ENCODE data around the gene TFAP2C.
"Not testable (repeated sequence)": the region's sequence is repeated elsewhere in the genome, so short reads cannot be mapped to it uniquely, and the experiment has no call there.

TFAP2C gene

GRCh38 chr20:56657879-56658278 is 28.8 kb downstream of the TFAP2C start:
- no peak for DNase-seq

GRCh38 chr20:56658341-56658947 is 29.3 kb downstream of the TFAP2C start:
- DNase-seq, result not testable (repeated sequence)

- DNase-seq, result no peak
Observed at GRCh38 chr20:56663660-56664059, 34.6 kb downstream of the TFAP2C start.

- no peak for DNase-seq
Observed at GRCh38 chr20:56664796-56665195, 35.7 kb downstream of the TFAP2C start.

DNA sequence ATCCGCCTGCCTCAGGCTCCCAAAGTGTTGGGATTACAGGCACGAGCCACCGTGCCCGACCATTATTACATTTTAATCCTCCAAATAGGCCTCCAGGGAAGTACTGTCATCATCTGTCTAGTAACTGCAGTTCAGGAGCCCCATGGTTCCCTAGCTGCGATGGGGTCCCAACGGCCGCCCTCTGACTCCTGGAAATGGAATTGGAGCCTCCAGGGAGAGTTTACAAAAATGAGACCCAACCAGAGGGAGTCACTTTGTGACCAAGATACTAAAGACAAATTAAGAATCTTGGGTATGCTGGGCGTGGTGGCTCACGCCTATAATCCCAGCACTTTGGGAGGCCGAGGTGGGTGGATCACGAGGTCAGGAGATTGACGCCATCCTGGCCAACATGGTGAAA is 36.7 kb downstream of the TFAP2C start:
- DNase-seq, result no peak

DNA sequence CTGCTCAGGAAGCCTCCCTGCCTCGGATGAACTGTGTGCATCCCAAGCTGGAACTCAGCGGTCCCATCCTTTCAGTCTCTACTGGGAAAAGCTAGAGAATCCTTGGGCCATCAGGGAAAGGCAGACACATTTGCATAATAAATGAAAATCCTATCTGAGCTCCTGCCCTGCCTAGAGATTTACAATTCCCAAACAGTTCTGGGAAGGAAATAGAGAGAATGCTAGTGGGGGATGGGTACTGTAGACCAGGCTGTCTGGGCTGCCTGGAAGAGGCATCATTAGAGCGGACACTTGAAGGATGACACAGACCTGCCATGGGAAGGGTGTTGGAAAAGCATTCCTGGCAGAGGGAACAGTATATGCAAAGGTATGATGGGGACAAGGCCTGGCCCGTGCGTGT is 44.3 kb downstream of the TFAP2C start:
- DNase-seq, result no peak

DNA sequence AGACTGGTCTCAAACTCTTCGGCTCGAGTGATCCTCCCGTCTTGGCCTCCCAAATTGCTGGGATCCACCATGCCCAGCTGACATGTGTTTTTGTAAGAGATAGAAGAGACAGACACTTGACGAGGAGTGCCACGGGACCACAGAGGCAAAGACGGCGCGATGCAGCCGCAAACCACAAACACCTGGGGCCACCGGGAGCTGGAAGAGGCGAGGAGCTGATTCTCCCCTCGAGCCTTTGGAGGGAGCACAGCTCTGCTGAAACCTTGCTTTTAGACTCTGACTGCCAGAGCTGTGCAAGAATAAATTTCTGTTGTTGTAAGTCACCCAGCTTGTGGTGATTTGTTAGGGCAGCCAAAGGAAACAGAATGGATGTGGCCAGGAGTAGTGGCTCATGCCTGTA is 46.9 kb downstream of the TFAP2C start:
- no peak for DNase-seq

DNA sequence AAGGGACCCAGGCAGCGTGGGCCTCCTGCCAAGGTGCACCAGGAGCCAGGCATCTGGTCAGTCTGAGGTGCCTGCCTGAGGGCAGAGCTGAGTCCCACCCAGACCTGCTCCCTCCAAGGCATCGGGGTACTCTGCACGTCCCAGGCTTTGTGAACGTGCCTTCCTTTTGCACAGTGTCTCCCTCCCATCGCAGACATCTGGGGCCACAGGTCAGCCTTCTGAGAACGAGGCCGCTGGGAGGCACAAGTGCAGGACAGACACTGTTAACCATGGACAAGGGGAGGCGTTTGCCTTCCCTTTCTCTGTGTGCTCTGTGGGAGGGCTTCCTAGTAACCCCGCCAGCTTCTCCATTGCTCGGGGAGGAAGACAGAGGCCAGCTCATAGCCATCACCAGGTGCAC is 47.6 kb downstream of the TFAP2C start:
- DNase-seq, result no peak

DNA sequence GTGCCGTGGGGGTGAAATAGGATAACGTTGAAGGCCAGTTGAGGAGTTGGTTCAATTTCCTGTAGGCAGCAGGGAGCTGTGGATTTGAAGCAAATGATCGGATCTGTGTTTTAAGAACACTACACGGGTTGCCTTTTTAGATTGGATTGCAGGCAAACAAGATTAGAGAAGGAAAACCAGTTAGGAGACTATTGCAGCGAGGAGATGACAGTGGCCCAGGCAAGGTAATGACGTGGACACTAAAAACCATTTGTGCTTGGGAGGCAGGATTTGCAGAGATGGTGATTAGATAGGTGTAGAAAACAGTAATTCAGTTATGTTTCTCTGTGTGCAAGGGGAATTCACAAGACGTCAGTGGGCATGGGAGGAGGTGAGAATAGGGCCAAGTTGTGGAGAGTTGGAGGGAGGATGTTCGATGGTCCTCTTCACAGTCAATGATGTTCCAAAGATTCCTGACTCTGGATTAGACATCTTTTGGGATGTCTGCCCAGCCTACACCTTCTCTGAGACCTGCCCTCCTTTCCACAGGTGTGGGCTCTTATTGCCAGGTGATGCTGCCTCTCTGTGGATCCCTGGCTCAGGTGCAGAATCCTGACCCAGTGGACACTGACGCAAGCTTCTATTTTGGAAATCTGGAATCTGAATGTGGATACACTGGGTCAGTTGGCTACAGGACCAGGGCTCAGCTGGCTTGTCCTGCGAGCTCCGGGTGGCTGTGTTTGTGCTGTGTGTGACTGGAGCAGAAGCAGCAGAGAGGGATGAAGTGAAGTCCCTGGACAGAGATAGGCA is 54.2 kb downstream of the TFAP2C start:
- no peak for DNase-seq

DNA sequence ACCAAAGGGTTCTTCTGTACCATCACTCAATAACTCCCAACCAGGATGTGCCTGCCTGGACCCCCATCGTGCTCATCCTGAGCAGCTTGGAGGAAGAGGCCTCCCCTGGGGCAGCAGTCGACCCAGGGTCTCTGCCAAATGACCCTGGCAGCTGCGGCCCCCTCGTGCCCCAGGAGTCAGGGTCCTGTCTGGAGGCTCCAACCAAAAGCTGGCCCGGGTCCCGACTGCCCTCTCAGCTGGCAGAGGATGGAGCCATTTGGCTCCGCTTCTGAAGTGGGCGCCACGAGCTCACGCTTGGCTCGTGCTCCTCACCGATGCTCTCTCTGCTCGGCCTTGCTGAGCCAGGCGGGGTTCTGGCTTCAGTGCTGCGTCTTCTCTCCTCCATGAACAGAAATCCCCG is 56.8 kb downstream of the TFAP2C start:
- no peak for DNase-seq

- DNase-seq, result no peak
Observed at GRCh38 chr20:56687061-56687460, 58.0 kb downstream of the TFAP2C start.

DNA sequence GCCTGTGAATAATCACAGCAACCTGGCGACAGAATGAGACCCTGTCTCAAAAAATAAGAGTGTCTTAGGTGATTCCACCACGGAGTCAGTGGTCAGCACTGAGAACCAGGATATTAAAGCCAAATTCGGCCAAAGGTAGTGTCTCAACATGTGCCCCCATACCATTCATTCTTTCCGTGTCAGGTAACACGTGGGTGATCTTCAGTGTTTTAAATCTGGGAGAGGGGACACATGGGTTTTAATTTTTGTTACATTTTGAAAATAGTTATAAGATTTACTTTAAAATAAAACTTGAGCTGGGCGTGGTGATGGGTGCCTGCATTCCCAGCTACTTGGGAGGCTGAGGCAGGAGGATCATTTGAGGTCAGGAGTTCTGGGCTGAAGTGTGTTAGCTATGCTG is 59.0 kb downstream of the TFAP2C start:
- DNase-seq, result no peak

Data from C1 segment of cervical spinal cord (tissue), 14 donors.